Subcutaneous adipose tissue (tissue), 4 donors: ENCODE results near the gene CSTF2T. TPM values are rescaled to one million over a fixed set of nuclear protein-coding genes. Genes with fewer than 3 reads are reported as not detected.

Source experiments
- total RNA-seq, 4 donors: library from RNA; depleted of rRNA; stranded (reverse); fragments of >200 nt; gene quantifications; one replicate each; pipeline ENCODE4 v1.1.0, GENCODE V29; 2016
- TF ChIP-seq, protein P1 (sequence below): fragments of 450-650 bp; IDR thresholded peaks from one replicate; pipeline ENCODE4 v1.5.1; 2016; ENCODE audit warnings: low read depth, mild to moderate bottlenecking, control low read depth, antibody characterized with exemption, moderate library complexity

Gene CSTF2T
- total RNA-seq, 4 donors from 2014 or later: 17.0 to 22.2 (median 20.4) TPM

DNA sequence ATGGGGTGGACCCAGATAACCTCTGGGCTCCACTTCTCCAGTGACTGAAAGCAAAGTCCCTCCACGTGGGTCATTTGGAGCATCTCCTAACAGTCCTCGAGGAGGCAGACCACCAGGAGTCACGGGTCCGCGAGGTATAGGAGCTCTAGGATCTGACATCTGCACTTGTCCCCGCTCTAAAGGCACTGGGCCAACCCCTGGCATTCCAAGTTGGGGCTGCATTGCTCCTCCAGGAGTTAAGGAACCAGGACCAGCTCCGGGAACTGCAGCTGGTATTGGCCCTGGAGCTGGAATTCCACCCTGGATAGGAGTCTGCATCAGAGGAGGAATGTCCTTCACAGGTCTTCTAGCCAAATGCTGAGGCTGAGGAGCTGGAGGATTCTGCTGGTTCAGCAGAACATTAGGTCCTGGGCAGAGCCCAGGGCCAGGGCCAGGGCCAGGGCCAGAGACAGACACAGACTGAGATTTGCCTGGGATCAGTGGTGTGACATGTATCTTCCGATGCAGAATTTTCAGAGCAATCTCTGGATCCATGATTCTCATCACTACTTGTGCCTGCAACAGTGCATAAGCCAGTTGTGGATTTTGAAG, 827 bp downstream of the CSTF2T start:
- TF ChIP-seq, protein P1, sequence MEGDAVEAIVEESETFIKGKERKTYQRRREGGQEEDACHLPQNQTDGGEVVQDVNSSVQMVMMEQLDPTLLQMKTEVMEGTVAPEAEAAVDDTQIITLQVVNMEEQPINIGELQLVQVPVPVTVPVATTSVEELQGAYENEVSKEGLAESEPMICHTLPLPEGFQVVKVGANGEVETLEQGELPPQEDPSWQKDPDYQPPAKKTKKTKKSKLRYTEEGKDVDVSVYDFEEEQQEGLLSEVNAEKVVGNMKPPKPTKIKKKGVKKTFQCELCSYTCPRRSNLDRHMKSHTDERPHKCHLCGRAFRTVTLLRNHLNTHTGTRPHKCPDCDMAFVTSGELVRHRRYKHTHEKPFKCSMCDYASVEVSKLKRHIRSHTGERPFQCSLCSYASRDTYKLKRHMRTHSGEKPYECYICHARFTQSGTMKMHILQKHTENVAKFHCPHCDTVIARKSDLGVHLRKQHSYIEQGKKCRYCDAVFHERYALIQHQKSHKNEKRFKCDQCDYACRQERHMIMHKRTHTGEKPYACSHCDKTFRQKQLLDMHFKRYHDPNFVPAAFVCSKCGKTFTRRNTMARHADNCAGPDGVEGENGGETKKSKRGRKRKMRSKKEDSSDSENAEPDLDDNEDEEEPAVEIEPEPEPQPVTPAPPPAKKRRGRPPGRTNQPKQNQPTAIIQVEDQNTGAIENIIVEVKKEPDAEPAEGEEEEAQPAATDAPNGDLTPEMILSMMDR: no peak

DNA sequence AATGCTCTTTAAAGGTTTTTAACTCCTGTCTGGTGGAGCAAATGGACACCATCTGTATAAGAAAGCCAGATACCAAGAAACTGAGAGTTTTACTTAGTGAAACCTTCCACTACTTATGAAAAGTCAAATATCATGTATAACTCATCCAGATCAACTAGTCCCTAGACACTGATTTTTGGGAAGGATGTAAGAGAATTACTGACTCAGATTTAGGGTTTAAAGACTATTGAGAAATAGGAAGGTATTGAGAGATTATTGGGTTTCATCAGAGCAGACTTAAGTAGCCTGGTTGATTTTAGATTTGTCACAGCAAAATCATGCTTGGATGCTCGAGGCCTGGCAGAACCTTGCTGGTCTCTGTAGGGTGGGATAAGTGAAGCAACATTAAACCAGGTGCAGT, 3.1 kb downstream of the CSTF2T start:
- TF ChIP-seq, protein P1: no peak

DNA sequence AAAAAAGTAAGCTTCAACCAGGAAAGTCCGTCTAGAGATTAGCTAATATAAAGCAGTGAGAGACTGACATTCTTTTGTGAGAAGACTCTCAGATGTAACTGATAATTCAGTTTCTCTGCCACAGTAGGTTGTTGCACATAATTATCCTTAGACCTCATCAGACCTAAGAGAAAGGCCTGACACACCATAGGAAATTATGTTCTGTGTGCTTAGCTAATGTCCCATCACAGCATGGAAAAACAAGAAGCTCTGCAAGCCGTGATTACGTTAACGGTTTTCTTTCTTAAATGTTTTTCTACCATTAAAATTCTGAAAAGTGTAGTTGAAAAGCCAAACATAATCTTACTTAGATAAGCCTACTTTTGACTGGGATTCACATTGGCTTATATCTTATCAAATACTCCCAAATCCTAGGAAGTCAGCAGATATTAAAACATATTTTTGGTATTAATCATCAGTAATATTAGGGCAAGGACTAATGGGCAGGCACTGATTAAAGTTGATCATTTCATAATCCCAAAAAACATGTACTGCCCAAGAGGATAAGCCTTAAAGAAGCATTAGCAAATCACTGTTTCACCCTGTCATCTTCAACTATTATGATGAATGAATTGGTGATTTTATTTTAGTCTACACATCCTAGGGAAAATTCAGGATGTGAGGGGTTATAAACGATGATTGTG, 5.2 kb downstream of the CSTF2T start:
- TF ChIP-seq, protein P1: no peak

DNA sequence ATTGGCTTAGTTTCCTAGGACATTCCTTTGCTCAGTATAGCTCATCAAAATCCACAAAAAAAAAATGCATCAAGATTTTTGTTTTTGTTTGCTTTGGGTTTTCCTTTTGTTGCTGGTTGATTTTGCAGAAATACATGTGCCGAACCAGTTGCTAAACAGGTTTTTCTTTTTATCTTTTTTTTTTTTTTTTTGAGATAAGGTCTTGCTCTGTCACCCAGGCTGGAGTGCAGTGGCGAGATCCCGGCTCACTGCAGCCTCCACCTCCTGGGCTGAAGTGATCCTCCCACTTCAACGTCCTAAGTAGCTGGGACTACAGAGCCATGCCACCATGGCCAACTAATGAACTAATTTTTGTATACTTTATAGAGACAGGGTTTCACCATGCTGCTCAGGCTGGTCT, 8.3 kb downstream of the CSTF2T start:
- TF ChIP-seq, protein P1: no peak

DNA sequence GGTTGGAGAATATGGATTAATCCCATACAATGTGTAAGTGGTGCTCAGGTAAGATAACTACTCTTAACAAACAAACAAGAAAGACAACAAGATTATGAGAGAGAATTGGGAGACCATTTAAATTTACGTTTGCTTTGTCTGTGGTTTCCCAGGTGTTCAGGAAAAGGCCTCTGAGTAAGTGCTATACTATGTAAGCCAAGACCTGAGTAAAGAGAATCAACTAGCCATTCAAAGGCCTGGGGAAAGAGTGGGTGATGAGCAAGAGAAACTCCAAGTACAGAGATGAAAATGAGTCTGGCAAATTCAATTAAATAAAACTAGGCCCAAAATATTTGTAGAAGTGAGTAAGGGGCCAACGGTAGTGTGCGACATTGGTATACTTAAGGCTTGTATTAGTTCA, 9.9 kb downstream of the CSTF2T start:
- TF ChIP-seq, protein P1: no peak

DNA sequence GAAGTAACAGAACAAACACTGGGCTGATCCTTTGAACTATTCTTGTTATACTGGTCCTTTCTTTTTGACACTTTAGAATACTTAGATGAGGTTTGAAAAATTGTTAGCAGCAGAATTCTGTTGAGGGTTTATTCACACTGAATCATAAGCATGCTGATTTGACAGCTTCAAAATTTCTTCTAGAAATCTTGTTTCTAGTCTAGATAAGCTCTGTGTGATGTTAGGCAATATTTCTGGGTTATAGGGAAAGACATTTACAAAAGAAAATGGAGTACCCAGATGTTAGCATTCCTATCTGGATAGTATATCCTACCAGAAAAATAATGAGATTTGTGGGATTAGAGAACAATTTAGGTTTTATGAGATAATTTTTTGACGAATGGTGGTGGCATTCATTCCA, 12.1 kb downstream of the CSTF2T start:
- TF ChIP-seq, protein P1: no peak

DNA sequence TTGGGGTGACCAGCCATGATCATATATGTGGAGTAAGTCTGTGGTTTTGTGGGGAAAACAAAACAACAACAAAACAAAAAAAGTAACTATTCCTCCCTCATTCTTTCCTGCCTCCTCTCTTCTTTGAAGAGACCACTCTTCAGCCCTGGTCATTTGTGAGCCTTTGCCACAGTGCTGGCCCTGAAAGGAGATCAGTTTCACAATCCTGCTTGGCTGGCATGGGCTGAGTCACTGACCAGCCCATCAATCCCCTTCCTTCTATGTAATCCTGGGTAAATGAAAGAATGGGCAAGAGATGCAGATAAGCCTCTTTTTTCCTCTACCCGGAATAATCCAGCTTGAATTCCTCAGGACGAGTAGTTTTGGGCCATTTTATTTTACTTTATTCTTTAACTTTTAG, 13.6 kb downstream of the CSTF2T start:
- TF ChIP-seq, protein P1: no peak
